HepG2 (cell line): ENCODE measurements around the gene ZCCHC24. TPM values are rescaled to one million over a fixed set of nuclear protein-coding genes. Genes with fewer than 3 reads are reported as not detected.

Source experiments
- ATAC-seq: fragments of 200-7000 bp; cut with Tn5 transposase; 3 replicates; pipeline ENCODE4 v1.9.1; 2020; ENCODE audit warnings: mild to moderate bottlenecking, moderate library complexity
- BruUV-seq: library from RNA; stranded (reverse); fragments of 400-500 nt; replicated peaks from 2 replicates; lab custom pipeline; 2021; lab: Mats Ljungman, UMichigan
- CTCF ChIA-PET: fragments of 300-600 bp; formaldehyde crosslinking; extraction: SDS; loops from one replicate; lab custom pipeline; 2021; ENCODE audit warnings: low total read pairs, inconsistent platforms, low intra/inter-chr PET ratio; lab: Yijun Ruan, JAX
- POLR2A ChIA-PET: fragments of 350-600 bp; sonication (Branson Sonifier 250); formaldehyde crosslinking; loops from one replicate; lab custom pipeline; 2020; ENCODE audit warnings: antibody characterized with exemption, inconsistent platforms; lab: Yijun Ruan, JAX
- DNase-seq: peaks from one replicate; pipeline ENCODE4 v3.0.0-alpha.2; 2015; ENCODE audit warnings: low spot score
- FAIRE-seq: peaks from 3 replicates; lab custom pipeline; 2011; peaks lifted over from hg19 to GRCh38; lab: Jason Lieb, UNC
- H2AFZ ChIP-seq: one replicate; pipeline ENCODE4 v1.6.1; 2011; ENCODE audit warnings: low read length, inconsistent platforms
- H3K27ac ChIP-seq: fragments of 300-600 bp; 3 replicates; pipeline ENCODE4 v1.8.0; 2011; ENCODE audit warnings: mixed run types, mild to moderate bottlenecking, mixed read lengths, low read length, inconsistent platforms; ENCODE audit not compliant: insufficient read depth; ENCODE audit errors: extremely low read length
- H3K27me3 ChIP-seq, 2 experiments: fragments of 200-600 bp in 1 of 2; 2 replicates in 1 of 2; 3 replicates in 1 of 2; pipeline versions ENCODE4 v1.6.0 to v1.8.0; 2011; ENCODE audit warnings: low read length in 2 of 2, mild to moderate bottlenecking in 2 of 2, moderate library complexity in 2 of 2, inconsistent platforms in 1 of 2; ENCODE audit not compliant: insufficient read depth in 2 of 2, control insufficient read depth in 1 of 2
- H3K36me3 ChIP-seq, 2 experiments: fragments of 200-600 bp in 1 of 2; replicated peaks in 1 of 2; 2 replicates in 1 of 2; 3 replicates in 1 of 2; pipeline versions ENCODE4 v1.5.1 to v1.8.0; 2011; ENCODE audit warnings: low read length in 2 of 2, inconsistent platforms in 1 of 2; ENCODE audit not compliant: insufficient read depth in 2 of 2, control insufficient read depth in 1 of 2
- H3K4me1 ChIP-seq: 2 replicates; pipeline ENCODE4 v1.5.1; 2012; ENCODE audit warnings: low read length, inconsistent platforms; ENCODE audit not compliant: insufficient read depth
- H3K4me2 ChIP-seq: 2 replicates; pipeline ENCODE4 v1.6.0; 2011; ENCODE audit warnings: low read depth, low read length, inconsistent platforms
- H3K4me3 ChIP-seq, 3 experiments: fragments of 200-600 bp in 1 of 3; sonication (generic), shearing (Covaris generic) in 1 of 3; replicated peaks in 1 of 3; 2 replicates each; pipeline ENCODE4 v1.5.1; 2011 to 2016; ENCODE audit warnings: low read length in 3 of 3, inconsistent platforms in 2 of 3, low read depth in 2 of 3, mild to moderate bottlenecking in 2 of 3, control low read depth in 1 of 3, mixed read lengths in 1 of 3; ENCODE audit not compliant: insufficient read depth in 1 of 3
- H3K79me2 ChIP-seq: one replicate; pipeline ENCODE4 v1.6.1; 2011; ENCODE audit warnings: low read length, inconsistent platforms; ENCODE audit not compliant: insufficient read depth
- H3K9ac ChIP-seq: 2 replicates; pipeline ENCODE4 v1.6.0; 2011; ENCODE audit warnings: mild to moderate bottlenecking, low read depth, low read length, inconsistent platforms; ENCODE audit not compliant: insufficient read depth
- H3K9me3 ChIP-seq: 2 replicates; pipeline ENCODE4 v1.5.1; 2012; ENCODE audit warnings: mild to moderate bottlenecking, low read length
- H4K20me1 ChIP-seq: 2 replicates; pipeline ENCODE4 v1.6.0; 2011; ENCODE audit warnings: inconsistent platforms, mild to moderate bottlenecking, low read length, moderate library complexity; ENCODE audit not compliant: insufficient read depth
- MAFF ChIP-seq: IDR thresholded peaks from 2 replicates; pipeline ENCODE4 v1.6.1; 2011; ENCODE audit warnings: low read depth, low read length, improper control_type of control experiment
- MAFK ChIP-seq, 2 experiments: IDR thresholded peaks in 1 of 2; conservative IDR thresholded peaks in 1 of 2; 2 replicates each; pipeline ENCODE4 v1.6.1; 2011; ENCODE audit warnings: improper control_type of control experiment in 2 of 2, low read length in 2 of 2
- SALL1 ChIP-seq: sonication (generic); formaldehyde crosslinking; IDR thresholded peaks from 2 replicates; pipeline ENCODE4 v1.8.0; 2022; ENCODE audit warnings: mild to moderate bottlenecking, missing genetic modification reagents
- SMARCC2 ChIP-seq: fragments of 450-650 bp; IDR thresholded peaks from 2 replicates; pipeline ENCODE4 v1.6.1; 2017; ENCODE audit warnings: antibody characterized with exemption, mild to moderate bottlenecking
- ZEB1 ChIP-seq: IDR thresholded peaks from 2 replicates; pipeline ENCODE4 v1.6.1; 2012; ENCODE audit warnings: mild to moderate bottlenecking, low read depth, inconsistent platforms; ENCODE audit not compliant: insufficient replicate concordance
- ZNF432 ChIP-seq: sonication (generic); formaldehyde crosslinking; IDR thresholded peaks from 2 replicates; pipeline ENCODE4 v1.5.0; 2020; ENCODE audit warnings: missing genetic modification reagents, mild to moderate bottlenecking, borderline replicate concordance
- ZNF652 ChIP-seq: IDR thresholded peaks from 2 replicates; pipeline ENCODE4 v1.6.1; 2016; ENCODE audit warnings: low read depth, borderline replicate concordance
- WGBS: methylation state at CpG from one replicate; pipeline ENCODE4 v1.1.6; 2017; ENCODE audit warnings: low lambda C conversion rate; 5-methylcytosine and 5-hydroxymethylcytosine counted together
- in situ Hi-C: cut with HindIII; loops from 2 replicates; pipeline ENCODE4 v1.10.0; 2017; ENCODE audit warnings: low pct_unique_long_range_greater_than_20kb; ENCODE audit not compliant: extremely low pct_ligation_motif_present
- intact Hi-C: fragments of 100-400 bp; cut with micrococcal nuclease; formaldehyde crosslinking; loops from one replicate; pipeline ENCODE4 v1.10.0; 2022; ENCODE audit not compliant: unreplicated experiment
- polyA plus RNA-seq, 8 experiments: library from polyadenylated mRNA; depleted of rRNA in 3 of 8; stranded (reverse) in 7 of 8; unstranded in 1 of 8; fragments of >200 nt; fragmentation: Illumina TruSeq in 4 of 8; extraction: Trizol in 4 of 8; gene quantifications; 2 replicates each; pipeline versions ENCODE4 v1.2.1 to v1.2.3, GENCODE V29; 2011 to 2016; ENCODE audit warnings: low read depth in 4 of 8, missing spikeins in 1 of 8, mixed read lengths in 1 of 8; ENCODE audit not compliant: insufficient read depth in 1 of 8
- total RNA-seq, 5 experiments: library from RNA; depleted of rRNA; stranded (reverse); fragments of >200 nt; fragmentation: Illumina TruSeq; extraction: Trizol; gene quantifications; 2 replicates each; pipeline ENCODE4 v1.2.3, GENCODE V29; 2016; ENCODE audit warnings: low read depth in 1 of 5
- TF ChIP-seq, protein P1 (sequence below): sonication (generic); formaldehyde crosslinking; IDR thresholded peaks from 2 replicates; pipeline ENCODE4 v1.4.0; 2020; ENCODE audit warnings: missing genetic modification reagents, mild to moderate bottlenecking, borderline replicate concordance

Gene ZCCHC24
- total and polyA plus RNA-seq, 2 of the 13 experiments (the other 11 are each of a cell fraction or from before 2014, with no cell fraction given): 3.1 to 7.9 TPM

DNA sequence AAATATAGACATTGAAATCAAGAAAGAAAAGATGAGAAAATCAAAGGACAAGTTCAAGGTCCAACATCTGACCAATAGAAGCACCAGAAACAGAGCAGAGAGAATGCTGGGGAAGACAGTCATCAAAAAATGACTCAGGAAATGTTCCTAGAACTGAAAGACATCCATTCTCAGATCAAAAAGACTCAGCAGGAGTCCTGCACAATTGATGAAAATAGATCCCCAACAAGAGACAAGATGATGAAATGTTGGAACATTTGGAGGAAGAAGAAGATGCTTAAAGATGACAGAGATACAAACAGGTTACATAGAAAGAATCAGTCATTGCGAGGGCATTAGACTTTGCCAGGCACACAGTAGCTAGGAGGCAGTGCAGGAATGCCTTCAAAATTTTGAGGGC lies 36.9 kb upstream of the ZCCHC24 start:
- intact Hi-C loops: no loop called here
- peaks cover 3 to 12% of the 10 kb centered on the region in 2 experiments; a peak in 2 of 5 replicates for H3K27me3 ChIP-seq
- H3K4me1 ChIP-seq: no peaks in the 10 kb centered on the region
- no peak overlapping the region for H3K4me3 ChIP-seq
- no peak overlapping the region for H2AFZ ChIP-seq
- FAIRE-seq: no peak
- in situ Hi-C loops: no loop called here
- WGBS: 78% methylated on average over 1 of the region's 1 CpG
- H4K20me1 ChIP-seq: no peaks in the 10 kb centered on the region
- BruUV-seq: no TSS peak
- no peaks in the 10 kb centered on the region for H3K36me3 ChIP-seq
- no peak for ATAC-seq
- no peak overlapping the region for H3K9ac ChIP-seq
- CTCF ChIA-PET: no interaction called here
- no peak overlapping the region for H3K4me2 ChIP-seq
- no peak overlapping the region for H3K27ac ChIP-seq
- H3K79me2 ChIP-seq: no peaks in the 10 kb centered on the region
- no peaks in the 10 kb centered on the region for H3K9me3 ChIP-seq
- POLR2A ChIA-PET: no interaction called here
- TF ChIP-seq SALL1: no peak
- DNase-seq: no peak

DNA sequence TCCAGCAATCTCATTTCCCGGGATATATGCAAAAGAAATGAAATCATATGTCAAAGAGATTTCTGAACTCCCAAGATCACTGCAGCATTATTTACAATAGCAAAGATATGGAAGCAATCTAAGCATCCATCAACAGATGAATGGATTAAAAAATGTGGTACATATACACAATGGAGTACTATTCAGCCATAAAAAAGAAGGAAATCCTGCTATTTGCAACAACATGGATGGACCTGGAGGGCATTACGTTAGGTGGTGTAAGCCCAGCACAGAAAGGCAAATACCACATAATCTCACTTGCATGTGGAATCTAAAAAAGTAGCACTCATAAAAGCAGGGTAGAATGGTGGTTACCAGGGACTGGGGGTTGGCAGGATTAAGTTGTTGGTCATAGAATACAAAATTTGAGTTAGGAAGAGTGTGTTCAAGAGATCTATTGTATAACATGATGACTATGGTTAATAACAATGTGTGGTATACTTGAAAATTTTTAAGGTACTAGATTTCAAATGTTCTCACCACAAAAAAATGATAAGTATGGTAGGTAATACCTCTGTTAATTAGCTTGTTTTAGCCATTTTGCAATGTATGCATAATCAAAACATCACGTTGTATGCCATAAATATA lies 34.0 kb upstream of the ZCCHC24 start:
- Histone ChIP-seq H3K27ac (no peak overlapping the region), H3K9me3 (no peaks in the 10 kb centered on the region), H3K36me3 (no peaks in the 10 kb centered on the region), H3K9ac (no peak overlapping the region), H3K4me2 (no peak overlapping the region), H4K20me1 (no peaks in the 10 kb centered on the region), H3K4me3 (no peak overlapping the region), H2AFZ (no peak overlapping the region), H3K27me3 (peaks cover 2 to 6% of the 10 kb centered on the region in 2 experiments; a peak in 2 of 5 replicates), H3K79me2 (no peaks in the 10 kb centered on the region), H3K4me1 (no peaks in the 10 kb centered on the region)
- no peak for FAIRE-seq
- CTCF ChIA-PET: no interaction called here
- TF ChIP-seq MAFK (conservative IDR thresholded peaks at IDR 0.05 in 1 of 2, IDR thresholded peaks at IDR 0.05 in 1 of 2; ENCODE audit: low read length in 2 of 2) (peak in 1 of 2 experiments; percentile 44; a peak in 2 of 4 replicates), ZNF652 (no peak), ZEB1 (no peak), MAFF (0 out of 2 replicates have a peak, but pooled peaks have one; percentile 1), ZNF432 (CRISPR knock-in tag) (no peak), SMARCC2 (no peak)
- TF ChIP-seq, protein P1, sequence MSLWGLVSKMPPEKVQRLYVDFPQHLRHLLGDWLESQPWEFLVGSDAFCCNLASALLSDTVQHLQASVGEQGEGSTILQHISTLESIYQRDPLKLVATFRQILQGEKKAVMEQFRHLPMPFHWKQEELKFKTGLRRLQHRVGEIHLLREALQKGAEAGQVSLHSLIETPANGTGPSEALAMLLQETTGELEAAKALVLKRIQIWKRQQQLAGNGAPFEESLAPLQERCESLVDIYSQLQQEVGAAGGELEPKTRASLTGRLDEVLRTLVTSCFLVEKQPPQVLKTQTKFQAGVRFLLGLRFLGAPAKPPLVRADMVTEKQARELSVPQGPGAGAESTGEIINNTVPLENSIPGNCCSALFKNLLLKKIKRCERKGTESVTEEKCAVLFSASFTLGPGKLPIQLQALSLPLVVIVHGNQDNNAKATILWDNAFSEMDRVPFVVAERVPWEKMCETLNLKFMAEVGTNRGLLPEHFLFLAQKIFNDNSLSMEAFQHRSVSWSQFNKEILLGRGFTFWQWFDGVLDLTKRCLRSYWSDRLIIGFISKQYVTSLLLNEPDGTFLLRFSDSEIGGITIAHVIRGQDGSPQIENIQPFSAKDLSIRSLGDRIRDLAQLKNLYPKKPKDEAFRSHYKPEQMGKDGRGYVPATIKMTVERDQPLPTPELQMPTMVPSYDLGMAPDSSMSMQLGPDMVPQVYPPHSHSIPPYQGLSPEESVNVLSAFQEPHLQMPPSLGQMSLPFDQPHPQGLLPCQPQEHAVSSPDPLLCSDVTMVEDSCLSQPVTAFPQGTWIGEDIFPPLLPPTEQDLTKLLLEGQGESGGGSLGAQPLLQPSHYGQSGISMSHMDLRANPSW (CRISPR knock-in tag): no peak
- in situ Hi-C loops (no loop called here), intact Hi-C loops (no loop called here)
- DNase-seq: no peak
- ATAC-seq: no peak
- POLR2A ChIA-PET: no interaction called here
- 32% methylated on average over 3 of the region's 3 CpGs for WGBS
- no TSS peak for BruUV-seq
